Loucy (cell line): ENCODE results near the gene NOL12.

Experiments
- EZH2phosphoT487 ChIP-seq: fragments of 200-600 bp; IDR thresholded peaks from 2 replicates; pipeline ENCODE4 v1.6.1; 2018; ENCODE audit warnings: antibody characterized with exemption, mild to moderate bottlenecking, moderate library complexity, borderline replicate concordance
- TF ChIP-seq, protein P1 (sequence below): fragments of 200-600 bp; sonication (generic); conservative IDR thresholded peaks from 2 replicates; pipeline ENCODE4 v1.5.1; 2014; ENCODE audit warnings: mild to moderate bottlenecking, antibody characterized with exemption, low read length

GRCh38 chr22:37690901-37691504 lies 4.9 kb downstream of the NOL12 start:
- TF ChIP-seq, protein P1, sequence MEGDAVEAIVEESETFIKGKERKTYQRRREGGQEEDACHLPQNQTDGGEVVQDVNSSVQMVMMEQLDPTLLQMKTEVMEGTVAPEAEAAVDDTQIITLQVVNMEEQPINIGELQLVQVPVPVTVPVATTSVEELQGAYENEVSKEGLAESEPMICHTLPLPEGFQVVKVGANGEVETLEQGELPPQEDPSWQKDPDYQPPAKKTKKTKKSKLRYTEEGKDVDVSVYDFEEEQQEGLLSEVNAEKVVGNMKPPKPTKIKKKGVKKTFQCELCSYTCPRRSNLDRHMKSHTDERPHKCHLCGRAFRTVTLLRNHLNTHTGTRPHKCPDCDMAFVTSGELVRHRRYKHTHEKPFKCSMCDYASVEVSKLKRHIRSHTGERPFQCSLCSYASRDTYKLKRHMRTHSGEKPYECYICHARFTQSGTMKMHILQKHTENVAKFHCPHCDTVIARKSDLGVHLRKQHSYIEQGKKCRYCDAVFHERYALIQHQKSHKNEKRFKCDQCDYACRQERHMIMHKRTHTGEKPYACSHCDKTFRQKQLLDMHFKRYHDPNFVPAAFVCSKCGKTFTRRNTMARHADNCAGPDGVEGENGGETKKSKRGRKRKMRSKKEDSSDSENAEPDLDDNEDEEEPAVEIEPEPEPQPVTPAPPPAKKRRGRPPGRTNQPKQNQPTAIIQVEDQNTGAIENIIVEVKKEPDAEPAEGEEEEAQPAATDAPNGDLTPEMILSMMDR = no peak
- no peak for TF ChIP-seq EZH2phosphoT487
